CD14-positive monocyte (primary cell): Measurements from ENCODE around the gene RP2. TPM values are rescaled to one million over a fixed set of nuclear protein-coding genes. Genes with fewer than 3 reads are reported as not detected.

ENCODE experiments used
- DNase-seq, 3 donors: peaks; one replicate each; pipeline ENCODE4 v3.0.0-alpha.2; 2011 to 2022
- H2AFZ ChIP-seq: 2 replicates; pipeline ENCODE4 v1.6.0; 2012; ENCODE audit warnings: mild to moderate bottlenecking, low read depth, low read length, inconsistent platforms; ENCODE audit not compliant: insufficient read depth, poor library complexity, severe bottlenecking
- H3K27ac ChIP-seq, 2 donors: 1 replicate in 1 of 2; 2 replicates in 1 of 2; pipeline ENCODE4 v1.5.1; 2012 to 2013; ENCODE audit warnings: low read length in 2 of 2, control low read depth in 1 of 2, inconsistent platforms in 1 of 2, low read depth in 1 of 2, mild to moderate bottlenecking in 1 of 2
- H3K27me3 ChIP-seq, 2 donors: one replicate each; pipeline versions ENCODE4 v1.6.0 to v1.6.1; 2011 to 2013; ENCODE audit warnings: low read length in 2 of 2; ENCODE audit not compliant: control insufficient read depth in 2 of 2, insufficient read depth in 2 of 2
- H3K36me3 ChIP-seq, 2 donors: replicated peaks in 1 of 2; 1 replicate in 1 of 2; 2 replicates in 1 of 2; pipeline versions ENCODE4 v1.5.1 to v1.6.1; 2012 to 2013; ENCODE audit warnings: low read length in 2 of 2, control low read depth in 1 of 2, inconsistent platforms in 1 of 2, mild to moderate bottlenecking in 1 of 2; ENCODE audit not compliant: insufficient read depth in 2 of 2, control insufficient read depth in 1 of 2
- H3K4me1 ChIP-seq, 2 donors: 1 replicate in 1 of 2; 2 replicates in 1 of 2; pipeline versions ENCODE4 v1.5.1 to v1.6.1; 2012 to 2013; ENCODE audit warnings: low read length in 2 of 2, control low read depth in 1 of 2, inconsistent platforms in 1 of 2, mild to moderate bottlenecking in 1 of 2, moderate library complexity in 1 of 2; ENCODE audit not compliant: insufficient read depth in 2 of 2, control insufficient read depth in 1 of 2
- H3K4me2 ChIP-seq: replicated peaks from 2 replicates; pipeline ENCODE3; 2012; ENCODE audit warnings: low read length, moderate library complexity, mild to moderate bottlenecking; ENCODE audit not compliant: poor library complexity, severe bottlenecking; ENCODE audit errors: extremely low read depth
- H3K4me3 ChIP-seq, 3 experiments: fragments of 200-600 bp in 1 of 3; sonication (generic) in 1 of 3; replicated peaks in 1 of 3; 1 replicate in 2 of 3; 2 replicates in 1 of 3; pipeline ENCODE4 v1.5.1; 2011 to 2013; ENCODE audit warnings: low read length in 3 of 3, mild to moderate bottlenecking in 3 of 3, control low read depth in 2 of 3, low read depth in 2 of 3, inconsistent platforms in 1 of 3, moderate library complexity in 1 of 3
- H3K79me2 ChIP-seq: 2 replicates; pipeline ENCODE4 v1.6.0; 2012; ENCODE audit warnings: mild to moderate bottlenecking, control low read depth, inconsistent platforms, low read length, moderate library complexity; ENCODE audit not compliant: insufficient read depth
- H3K9ac ChIP-seq: 2 replicates; pipeline ENCODE4 v1.6.0; 2017; ENCODE audit warnings: low read length, mild to moderate bottlenecking; ENCODE audit not compliant: insufficient read depth, poor library complexity, severe bottlenecking
- H3K9me3 ChIP-seq, 2 donors: replicated peaks in 1 of 2; 1 replicate in 1 of 2; 2 replicates in 1 of 2; pipeline versions ENCODE4 v1.5.1 to v1.6.1; 2012 to 2013; ENCODE audit warnings: low read length in 2 of 2, control low read depth in 1 of 2; ENCODE audit not compliant: control insufficient read depth in 1 of 2, insufficient read depth in 1 of 2
- H4K20me1 ChIP-seq: 2 replicates; pipeline ENCODE4 v1.6.0; 2012; ENCODE audit warnings: mild to moderate bottlenecking, low read length, control low read depth, moderate library complexity; ENCODE audit not compliant: insufficient read depth
- H3K27ac Mint-ChIP-seq, 7 donors: one replicate each; pipeline ENCODE4 v1.8.0; 2020; ENCODE audit warnings: mild to moderate bottlenecking in 7 of 7, mixed read lengths in 7 of 7, moderate library complexity in 6 of 7, inconsistent platforms in 2 of 7
- H3K27me3 Mint-ChIP-seq, 3 donors: one replicate each; pipeline ENCODE4 v1.8.0; 2021 to 2022; ENCODE audit warnings: low read depth in 3 of 3, mild to moderate bottlenecking in 3 of 3, mixed read lengths in 3 of 3, moderate library complexity in 3 of 3, inconsistent platforms in 1 of 3
- H3K36me3 Mint-ChIP-seq, 2 donors: one replicate each; pipeline ENCODE4 v1.8.0; 2020; ENCODE audit warnings: mixed read lengths in 2 of 2, inconsistent platforms in 1 of 2, mild to moderate bottlenecking in 1 of 2
- H3K4me1 Mint-ChIP-seq: one replicate; pipeline ENCODE4 v1.8.0; 2020; ENCODE audit warnings: mild to moderate bottlenecking, mixed read lengths
- H3K4me3 Mint-ChIP-seq, 2 donors: one replicate each; pipeline ENCODE4 v1.8.0; 2020; ENCODE audit warnings: mild to moderate bottlenecking in 2 of 2, mixed read lengths in 2 of 2, moderate library complexity in 1 of 2
- H3K9me3 Mint-ChIP-seq, 7 donors: one replicate each; pipeline ENCODE4 v1.8.0; 2020 to 2022; ENCODE audit warnings: mixed read lengths in 7 of 7, mild to moderate bottlenecking in 6 of 7, moderate library complexity in 6 of 7, inconsistent platforms in 2 of 7
- WGBS: methylation state at CpG from one replicate; pipeline ENCODE4 v1.1.5; 2013; ENCODE audit warnings: missing lambda C conversion rate; ENCODE audit not compliant: insufficient coverage; 5-methylcytosine and 5-hydroxymethylcytosine counted together
- intact Hi-C, 2 donors: fragments of 100-400 bp; cut with micrococcal nuclease; formaldehyde crosslinking; loops; one replicate each; pipeline versions ENCODE4 v1.15.0 to v1.15.1; 2023
- polyA plus RNA-seq, 3 donors: library from polyadenylated mRNA; depleted of rRNA in 1 of 3; unstranded in 2 of 3; stranded (reverse) in 1 of 3; fragments of 300-500 nt in 2 of 3; fragments of >200 nt in 1 of 3; fragmentation: Illumina TruSeq in 2 of 3; gene quantifications; 1 replicate in 2 of 3; 2 replicates in 1 of 3; pipeline ENCODE4 v1.2.3, GENCODE V29; 2012 to 2021
- TF ChIP-seq, protein P1 (sequence below): fragments of 200-600 bp; IDR thresholded peaks from one replicate; pipeline ENCODE4 v1.8.0; 2022; ENCODE audit warnings: antibody characterized with exemption, mild to moderate bottlenecking

Gene RP2
- polyA plus RNA-seq, 3 donors: 17.2 to 60.3 (median 55.7) TPM

- peaks cover 76% of the 10 kb centered on the region for H4K20me1 ChIP-seq
- TF ChIP-seq, protein P1, sequence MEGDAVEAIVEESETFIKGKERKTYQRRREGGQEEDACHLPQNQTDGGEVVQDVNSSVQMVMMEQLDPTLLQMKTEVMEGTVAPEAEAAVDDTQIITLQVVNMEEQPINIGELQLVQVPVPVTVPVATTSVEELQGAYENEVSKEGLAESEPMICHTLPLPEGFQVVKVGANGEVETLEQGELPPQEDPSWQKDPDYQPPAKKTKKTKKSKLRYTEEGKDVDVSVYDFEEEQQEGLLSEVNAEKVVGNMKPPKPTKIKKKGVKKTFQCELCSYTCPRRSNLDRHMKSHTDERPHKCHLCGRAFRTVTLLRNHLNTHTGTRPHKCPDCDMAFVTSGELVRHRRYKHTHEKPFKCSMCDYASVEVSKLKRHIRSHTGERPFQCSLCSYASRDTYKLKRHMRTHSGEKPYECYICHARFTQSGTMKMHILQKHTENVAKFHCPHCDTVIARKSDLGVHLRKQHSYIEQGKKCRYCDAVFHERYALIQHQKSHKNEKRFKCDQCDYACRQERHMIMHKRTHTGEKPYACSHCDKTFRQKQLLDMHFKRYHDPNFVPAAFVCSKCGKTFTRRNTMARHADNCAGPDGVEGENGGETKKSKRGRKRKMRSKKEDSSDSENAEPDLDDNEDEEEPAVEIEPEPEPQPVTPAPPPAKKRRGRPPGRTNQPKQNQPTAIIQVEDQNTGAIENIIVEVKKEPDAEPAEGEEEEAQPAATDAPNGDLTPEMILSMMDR: no peak
- Mint-ChIP-seq H3K36me3 (peaks cover 10 to 28% of the 10 kb centered on the region in 2 donors), H3K4me1 (peaks cover 3% of the 10 kb centered on the region), H3K9me3 (no peaks in the 10 kb centered on the region), H3K27me3 (peaks cover 0 to 2% (median 0%) of the 10 kb centered on the region in 3 donors), H3K4me3 (no peak overlapping the region), H3K27ac (peak overlapping the region in 1 of 7 donors; percentile 32)
- H3K9ac ChIP-seq: no peak overlapping the region
- no peak overlapping the region for H3K27ac ChIP-seq
- H3K36me3 ChIP-seq: peaks cover 17 to 35% of the 10 kb centered on the region in 2 donors
- H2AFZ ChIP-seq: no peak overlapping the region
- H3K9me3 ChIP-seq: no peaks in the 10 kb centered on the region
- no peak overlapping the region for H3K4me2 ChIP-seq
- no peaks in the 10 kb centered on the region for H3K4me1 ChIP-seq
- intact Hi-C loops: no loop called here
- H3K79me2 ChIP-seq: peaks cover 64% of the 10 kb centered on the region
- no peak for DNase-seq
- H3K27me3 ChIP-seq: no peaks in the 10 kb centered on the region
- no peak overlapping the region for H3K4me3 ChIP-seq
These were observed 40.1 kb downstream of the RP2 start for GRCh38 chrX:46876901-46877300.

- Histone ChIP-seq H3K4me3 (no peak overlapping the region), H3K4me1 (no peaks in the 10 kb centered on the region), H3K9ac (no peak overlapping the region), H4K20me1 (peaks cover 45% of the 10 kb centered on the region), H3K9me3 (no peaks in the 10 kb centered on the region), H3K4me2 (no peak overlapping the region), H2AFZ (no peak overlapping the region), H3K27me3 (peaks cover 0 to under 1% of the 10 kb centered on the region in 2 donors), H3K27ac (no peak overlapping the region), H3K36me3 (peaks cover 31 to 43% of the 10 kb centered on the region in 2 donors), H3K79me2 (peaks cover 12% of the 10 kb centered on the region)
- Mint-ChIP-seq H3K4me3 (no peak overlapping the region), H3K27me3 (peaks cover 0 to 16% (median 0%) of the 10 kb centered on the region in 3 donors), H3K36me3 (peaks cover 20 to 43% of the 10 kb centered on the region in 2 donors), H3K4me1 (no peaks in the 10 kb centered on the region), H3K27ac (no peak overlapping the region), H3K9me3 (peaks cover 0 to 2% (median 0%) of the 10 kb centered on the region in 7 donors)
- intact Hi-C loops: no loop called here
- no peak for DNase-seq
- TF ChIP-seq, protein P1: no peak
- WGBS: no CpG with 5 or more reads among the region's 1 CpG
These were observed 45.4 kb downstream of the RP2 start for GRCh38 chrX:46882266-46882665.
